ENCODE results near the gene S100P.

- TF ChIP-seq YY1 (IDR thresholded peaks at IDR 0.05; ENCODE audit: insufficient read depth, insufficient read length) = no peak
- TF ChIP-seq ZNF274 (IDR thresholded peaks at IDR 0.05; ENCODE audit: low read depth, low read length) = no peak
- TF ChIP-seq SUZ12 (IDR thresholded peaks at IDR 0.05; ENCODE audit: extremely low read depth, insufficient read depth, insufficient read length) = no peak
Measured at GRCh38 chr4:6659897-6660296, 33.8 kb upstream of the S100P start.

All from NT2/D1 (cell line).